Urinary bladder (tissue), 4 donors: ENCODE measurements around the gene ABI2. TPM values are rescaled to one million over a fixed set of nuclear protein-coding genes. Genes with fewer than 3 reads are reported as not detected.

ENCODE experiments used
- DNase-seq: peaks from one replicate; pipeline ENCODE4 v3.0.0-alpha.2; 2015; ENCODE audit errors: extremely low spot score
- H3K27ac ChIP-seq: one replicate; pipeline ENCODE4 v1.5.1; 2013; ENCODE audit warnings: low read depth, mild to moderate bottlenecking, moderate library complexity
- H3K36me3 ChIP-seq: one replicate; pipeline ENCODE4 v1.6.1; 2013; ENCODE audit warnings: mild to moderate bottlenecking, moderate library complexity; ENCODE audit not compliant: insufficient read depth
- H3K4me1 ChIP-seq: one replicate; pipeline ENCODE4 v1.6.1; 2013; ENCODE audit warnings: mild to moderate bottlenecking, moderate library complexity; ENCODE audit not compliant: insufficient read depth
- H3K4me3 ChIP-seq: one replicate; pipeline ENCODE4 v1.5.1; 2013; ENCODE audit warnings: low read depth, low read length
- WGBS: extraction: QIAGEN DNeasy Blood & Tissue Kit; methylation state at CpG from one replicate; pipeline ENCODE4 v1.1.7; 2013; 5-methylcytosine and 5-hydroxymethylcytosine counted together
- polyA plus RNA-seq: library from polyadenylated mRNA; stranded (reverse); fragments of 200-250 nt; gene quantifications from one replicate; pipeline ENCODE4 v1.2.3, GENCODE V29; 2013
- total RNA-seq: library from RNA; depleted of rRNA; stranded (reverse); fragments of >200 nt; gene quantifications from one replicate; pipeline ENCODE4 v1.2.3, GENCODE V29; 2014
- donor health status: healthy with polysubstance abuse.
- donor health status: healthy.

ABI2 gene
- total and polyA plus RNA-seq, 2 donors, result 35.9 to 55.0 TPM

- Histone ChIP-seq H3K36me3 (peaks cover 3% of the 10 kb centered on the region), H3K27ac (no peak overlapping the region), H3K4me3 (no peak overlapping the region), H3K4me1 (no peaks in the 10 kb centered on the region)
- WGBS, result 87% methylated on average over 3 of the region's 3 CpGs
- DNase-seq, result no peak
Observed at GRCh38 chr2:203450561-203450960, 122.4 kb downstream of the ABI2 start.

GRCh38 chr2:203451011-203451410 lies 122.8 kb downstream of the ABI2 start:
- Histone ChIP-seq H3K36me3 (peaks cover 3% of the 10 kb centered on the region), H3K4me1 (no peaks in the 10 kb centered on the region), H3K4me3 (no peak overlapping the region), H3K27ac (no peak overlapping the region)
- no peak for DNase-seq
- WGBS, result 94% methylated on average over 2 of the region's 2 CpGs

- H3K27ac ChIP-seq, result no peak overlapping the region
- H3K4me3 ChIP-seq, result no peak overlapping the region
- DNase-seq, result no peak
- no peaks in the 10 kb centered on the region for H3K4me1 ChIP-seq
- H3K36me3 ChIP-seq, result peaks cover 2% of the 10 kb centered on the region
- WGBS, result 100% methylated on average over 1 of the region's 1 CpG
Observed at GRCh38 chr2:203451689-203452088, 123.5 kb downstream of the ABI2 start.

- peak; percentile 23 for DNase-seq
- H3K4me1 ChIP-seq, result no peaks in the 10 kb centered on the region
- 5% methylated on average over 1 of the region's 1 CpG for WGBS
- H3K27ac ChIP-seq, result no peak overlapping the region
- no peaks in the 10 kb centered on the region for H3K36me3 ChIP-seq
- no peak overlapping the region for H3K4me3 ChIP-seq
Observed at GRCh38 chr2:203453858-203454451, 125.8 kb downstream of the ABI2 start.

- DNase-seq, result no peak
- H3K36me3 ChIP-seq, result no peaks in the 10 kb centered on the region
- WGBS, result 85% methylated on average over 3 of the region's 3 CpGs
- no peak overlapping the region for H3K27ac ChIP-seq
- H3K4me3 ChIP-seq, result no peak overlapping the region
- H3K4me1 ChIP-seq, result no peaks in the 10 kb centered on the region
Observed at GRCh38 chr2:203455209-203455608, 127.0 kb downstream of the ABI2 start.

- Histone ChIP-seq H3K4me3 (no peak overlapping the region), H3K36me3 (no peaks in the 10 kb centered on the region), H3K27ac (no peak overlapping the region), H3K4me1 (no peaks in the 10 kb centered on the region)
- no peak for DNase-seq
Observed at GRCh38 chr2:203461746-203462145, 133.6 kb downstream of the ABI2 start.

- Histone ChIP-seq H3K4me3 (no peak overlapping the region), H3K27ac (no peak overlapping the region), H3K4me1 (no peaks in the 10 kb centered on the region), H3K36me3 (no peaks in the 10 kb centered on the region)
- 98% methylated on average over 1 of the region's 1 CpG for WGBS
- no peak for DNase-seq
Observed at GRCh38 chr2:203462308-203462707, 134.1 kb downstream of the ABI2 start.

- Histone ChIP-seq H3K4me3 (no peak overlapping the region), H3K4me1 (no peaks in the 10 kb centered on the region), H3K27ac (no peak overlapping the region), H3K36me3 (no peaks in the 10 kb centered on the region)
- no peak for DNase-seq
Observed at GRCh38 chr2:203463266-203463678, 135.1 kb downstream of the ABI2 start.

- no peak for DNase-seq
- 29% methylated on average over 1 of the region's 1 CpG for WGBS
- H3K27ac ChIP-seq, result no peak overlapping the region
- no peaks in the 10 kb centered on the region for H3K36me3 ChIP-seq
- no peaks in the 10 kb centered on the region for H3K4me1 ChIP-seq
- H3K4me3 ChIP-seq, result no peak overlapping the region
Observed at GRCh38 chr2:203469546-203469945, 141.4 kb downstream of the ABI2 start.

- no peak overlapping the region for H3K4me3 ChIP-seq
- H3K36me3 ChIP-seq, result no peaks in the 10 kb centered on the region
- no peak overlapping the region for H3K27ac ChIP-seq
- no peak for DNase-seq
- no peaks in the 10 kb centered on the region for H3K4me1 ChIP-seq
- 82% methylated on average over 4 of the region's 4 CpGs for WGBS
Observed at GRCh38 chr2:203470371-203470770, 142.2 kb downstream of the ABI2 start.

- Histone ChIP-seq H3K36me3 (no peaks in the 10 kb centered on the region), H3K4me3 (no peak overlapping the region), H3K27ac (no peak overlapping the region), H3K4me1 (no peaks in the 10 kb centered on the region)
- no peak for DNase-seq
- 89% methylated on average over 5 of the region's 5 CpGs for WGBS
Observed at GRCh38 chr2:203471323-203471722, 143.1 kb downstream of the ABI2 start.

GRCh38 chr2:203476881-203477280 lies 148.7 kb downstream of the ABI2 start:
- Histone ChIP-seq H3K36me3 (no peaks in the 10 kb centered on the region), H3K4me1 (no peaks in the 10 kb centered on the region), H3K27ac (no peak overlapping the region), H3K4me3 (no peak overlapping the region)
- WGBS, result 82% methylated on average over 2 of the region's 2 CpGs
- DNase-seq, result no peak

GRCh38 chr2:203480623-203481022 lies 152.4 kb downstream of the ABI2 start:
- Histone ChIP-seq H3K27ac (no peak overlapping the region), H3K36me3 (no peaks in the 10 kb centered on the region), H3K4me1 (no peaks in the 10 kb centered on the region), H3K4me3 (no peak overlapping the region)
- DNase-seq, result no peak
- 92% methylated on average over 5 of the region's 5 CpGs for WGBS

GRCh38 chr2:203484266-203485112 lies 156.3 kb downstream of the ABI2 start:
- Histone ChIP-seq H3K27ac (no peak overlapping the region), H3K36me3 (peaks cover 2% of the 10 kb centered on the region), H3K4me1 (no peaks in the 10 kb centered on the region), H3K4me3 (no peak overlapping the region)
- 83% methylated on average over 8 of the region's 8 CpGs for WGBS
- DNase-seq, result no peak
